ENCODE results near the gene ROR2.
"Not testable (repeated sequence)": the region's sequence is repeated elsewhere in the genome, so short reads cannot be mapped to it uniquely, and the experiment has no call there.

ROR2 gene

DNA sequence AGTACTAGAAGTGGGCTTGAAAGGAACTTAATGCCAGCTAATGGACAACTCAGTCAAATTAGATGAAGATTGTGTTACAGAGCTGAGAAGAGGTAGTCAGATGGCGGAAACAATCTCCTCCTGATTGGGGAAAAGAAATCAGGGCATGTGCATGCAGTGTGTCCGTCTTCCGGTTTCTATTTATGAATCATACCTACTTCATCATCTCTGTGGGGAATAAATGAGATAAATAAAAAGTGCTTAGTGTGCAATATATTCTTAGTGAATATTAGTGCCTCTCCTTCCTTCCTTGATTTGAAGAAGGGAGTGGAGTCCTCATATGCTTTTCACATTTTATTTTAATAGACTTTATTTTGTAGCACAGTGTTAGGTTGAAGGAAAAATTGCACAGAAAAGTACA, 417.7 kb downstream of the ROR2 start:
- no peak for TF ChIP-seq POLR2AphosphoS5 (IDR thresholded peaks at IDR 0.05; ENCODE audit: low read depth, low read length)
- TF ChIP-seq POLR2A (IDR thresholded peaks at IDR 0.05; ENCODE audit: low read depth, low read length), result no peak
- TF ChIP-seq TAF1 (IDR thresholded peaks at IDR 0.05; ENCODE audit: borderline replicate concordance, low read depth, low read length), result no peak
- no peak for DNase-seq (ENCODE audit: insufficient read length)
- FAIRE-seq, result no peak

DNA sequence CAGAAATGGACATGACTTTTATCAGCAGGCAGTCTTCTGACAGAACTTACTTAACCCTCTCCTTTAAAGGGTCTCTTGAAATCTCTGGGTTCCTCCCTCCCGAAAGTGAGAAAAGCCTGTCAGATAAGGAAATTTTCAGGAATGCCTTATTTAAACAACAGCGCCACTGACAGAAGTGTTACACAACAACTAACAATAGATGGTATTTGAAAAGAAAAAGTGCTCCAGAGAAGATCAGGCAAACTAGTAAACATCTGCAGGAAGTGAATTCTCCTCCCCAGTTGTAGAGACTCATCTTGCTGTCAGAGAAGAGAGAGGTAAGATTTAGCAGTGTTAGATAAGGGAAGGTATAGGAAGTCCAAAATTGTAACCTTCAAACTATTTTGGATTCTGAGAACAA, 419.2 kb downstream of the ROR2 start:
- no peak for DNase-seq (ENCODE audit: insufficient read length)
- no peak for TF ChIP-seq POLR2A (IDR thresholded peaks at IDR 0.05; ENCODE audit: low read depth, low read length)
- TF ChIP-seq TAF1 (IDR thresholded peaks at IDR 0.05; ENCODE audit: borderline replicate concordance, low read depth, low read length), result no peak
- no peak for TF ChIP-seq POLR2AphosphoS5 (IDR thresholded peaks at IDR 0.05; ENCODE audit: low read depth, low read length)
- FAIRE-seq, result no peak

GRCh38 chr9:91522481-91522880, 427.5 kb downstream of the ROR2 start:
- TF ChIP-seq POLR2A (IDR thresholded peaks at IDR 0.05; ENCODE audit: low read depth, low read length), result no peak
- TF ChIP-seq TAF1 (IDR thresholded peaks at IDR 0.05; ENCODE audit: borderline replicate concordance, low read depth, low read length), result no peak
- TF ChIP-seq POLR2AphosphoS5 (IDR thresholded peaks at IDR 0.05; ENCODE audit: low read depth, low read length), result no peak
- DNase-seq (ENCODE audit: insufficient read length) (no peak), FAIRE-seq (no peak)

DNA sequence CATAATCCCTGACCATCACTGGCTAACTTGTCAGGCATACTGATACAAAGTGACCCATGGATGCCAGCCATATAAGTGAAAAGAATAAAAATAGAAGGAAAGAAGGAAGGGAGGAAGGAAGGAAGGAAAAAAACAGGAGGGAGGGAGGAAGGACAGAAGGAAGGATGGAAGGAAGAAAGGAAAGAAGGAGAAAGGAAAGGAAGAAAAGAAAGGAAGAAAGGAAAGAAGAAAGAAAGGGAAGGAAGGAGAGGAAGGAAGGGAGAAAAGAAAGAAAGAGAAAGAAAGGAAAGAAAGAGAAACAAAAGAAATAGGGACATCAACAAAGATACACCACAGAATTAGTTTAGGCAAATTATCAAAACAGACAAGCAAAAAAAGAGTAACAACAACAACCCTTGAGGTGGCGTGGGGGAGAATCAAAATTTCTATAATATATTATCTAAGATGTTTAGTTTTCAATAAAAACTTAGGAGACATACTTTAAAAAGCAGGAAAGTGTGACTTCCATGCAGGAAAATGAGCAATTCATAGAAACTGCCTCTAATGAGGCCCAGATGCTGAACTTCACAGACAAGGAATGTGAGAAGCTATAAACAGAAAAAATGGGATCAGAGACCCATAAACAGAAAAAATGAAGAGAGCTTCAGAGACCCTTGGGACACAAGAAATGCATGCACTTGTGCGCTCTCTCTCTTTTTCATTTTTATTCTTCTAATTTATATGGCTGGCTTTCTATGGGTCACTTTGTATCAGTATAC, 430.3 kb downstream of the ROR2 start:
- no peak for TF ChIP-seq POLR2AphosphoS5 (IDR thresholded peaks at IDR 0.05; ENCODE audit: low read depth, low read length)
- TF ChIP-seq POLR2A (IDR thresholded peaks at IDR 0.05; ENCODE audit: low read depth, low read length), result no peak
- no peak for TF ChIP-seq TAF1 (IDR thresholded peaks at IDR 0.05; ENCODE audit: borderline replicate concordance, low read depth, low read length)
- FAIRE-seq (no peak), DNase-seq (ENCODE audit: insufficient read length) (no peak)

GRCh38 chr9:91518462-91518861, 431.6 kb downstream of the ROR2 start:
- no peak for TF ChIP-seq TAF1 (IDR thresholded peaks at IDR 0.05; ENCODE audit: borderline replicate concordance, low read depth, low read length)
- FAIRE-seq (no peak), DNase-seq (ENCODE audit: insufficient read length) (no peak)

GRCh38 chr9:91517801-91518200, 432.2 kb downstream of the ROR2 start:
- DNase-seq (ENCODE audit: insufficient read length) (no peak), FAIRE-seq (no peak)
- TF ChIP-seq TAF1 (IDR thresholded peaks at IDR 0.05; ENCODE audit: borderline replicate concordance, low read depth, low read length), result no peak
- TF ChIP-seq POLR2A (IDR thresholded peaks at IDR 0.05; ENCODE audit: low read depth, low read length), result no peak
- no peak for TF ChIP-seq POLR2AphosphoS5 (IDR thresholded peaks at IDR 0.05; ENCODE audit: low read depth, low read length)

GRCh38 chr9:91517332-91517731, 432.7 kb downstream of the ROR2 start:
- DNase-seq (ENCODE audit: insufficient read length); FAIRE-seq: not testable (repeated sequence)

- FAIRE-seq (no peak), DNase-seq (ENCODE audit: insufficient read length) (no peak)
- no peak for TF ChIP-seq POLR2AphosphoS5 (IDR thresholded peaks at IDR 0.05; ENCODE audit: low read depth, low read length)
- TF ChIP-seq POLR2A (IDR thresholded peaks at IDR 0.05; ENCODE audit: low read depth, low read length), result no peak
- TF ChIP-seq TAF1 (IDR thresholded peaks at IDR 0.05; ENCODE audit: borderline replicate concordance, low read depth, low read length), result no peak
These were observed 433.3 kb downstream of the ROR2 start for GRCh38 chr9:91516777-91517176.

DNA sequence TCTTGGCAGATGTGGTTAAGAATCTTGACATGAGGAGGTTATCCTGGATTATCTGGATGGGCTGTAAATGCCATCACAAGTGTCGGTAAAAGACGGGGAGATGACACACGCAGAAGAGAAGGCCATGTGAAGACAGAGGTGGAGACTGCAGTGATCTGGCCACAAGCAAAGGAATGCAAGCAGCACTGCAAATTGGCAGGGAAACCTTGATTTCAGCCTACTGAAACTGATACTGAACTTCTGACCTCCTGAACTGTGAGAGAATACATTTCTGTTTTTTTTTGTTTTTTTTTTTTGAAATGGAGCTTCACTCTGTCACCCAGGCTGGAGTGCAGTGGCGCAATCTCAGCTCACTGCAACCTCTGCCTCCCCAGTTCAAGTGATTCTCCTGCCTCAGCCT, 433.9 kb downstream of the ROR2 start:
- DNase-seq (ENCODE audit: insufficient read length) (no peak), FAIRE-seq (no peak)
- TF ChIP-seq POLR2AphosphoS5 (IDR thresholded peaks at IDR 0.05; ENCODE audit: low read depth, low read length) (no peak), TAF1 (IDR thresholded peaks at IDR 0.05; ENCODE audit: borderline replicate concordance, low read depth, low read length) (no peak), POLR2A (IDR thresholded peaks at IDR 0.05; ENCODE audit: low read depth, low read length) (no peak)

GRCh38 chr9:91515074-91515687, 434.8 kb downstream of the ROR2 start:
- DNase-seq (ENCODE audit: insufficient read length), result no peak
- TF ChIP-seq TAF1 (IDR thresholded peaks at IDR 0.05; ENCODE audit: borderline replicate concordance, low read depth, low read length) (no peak), POLR2A (IDR thresholded peaks at IDR 0.05; ENCODE audit: low read depth, low read length) (no peak), POLR2AphosphoS5 (IDR thresholded peaks at IDR 0.05; ENCODE audit: low read depth, low read length) (no peak)
- peak; percentile 14 for FAIRE-seq

Measured in GM12892 (cell line).